Glutamatergic neuron (in vitro differentiated cells): ENCODE data around the gene MAP3K10. TPM values are rescaled to one million over a fixed set of nuclear protein-coding genes. Genes with fewer than 3 reads are reported as not detected.

ENCODE experiments used
- DNase-seq: peaks from one replicate; pipeline ENCODE4 v3.0.0; 2022
- H3K27ac Mint-ChIP-seq: one replicate; pipeline ENCODE4 v1.8.0; 2020; ENCODE audit warnings: mild to moderate bottlenecking, mixed read lengths, inconsistent platforms; ENCODE audit not compliant: unreplicated experiment
- H3K27me3 Mint-ChIP-seq: one replicate; pipeline ENCODE4 v1.8.0; 2020; ENCODE audit warnings: mild to moderate bottlenecking, moderate library complexity, mixed read lengths, inconsistent platforms; ENCODE audit not compliant: unreplicated experiment
- H3K36me3 Mint-ChIP-seq: one replicate; pipeline ENCODE4 v1.8.0; 2020; ENCODE audit warnings: mild to moderate bottlenecking, mixed read lengths, inconsistent platforms; ENCODE audit not compliant: unreplicated experiment
- H3K4me1 Mint-ChIP-seq: one replicate; pipeline ENCODE4 v1.8.0; 2020; ENCODE audit warnings: mild to moderate bottlenecking, low read depth, mixed read lengths, inconsistent platforms; ENCODE audit not compliant: unreplicated experiment
- H3K4me3 Mint-ChIP-seq: one replicate; pipeline ENCODE4 v1.8.0; 2020; ENCODE audit warnings: mild to moderate bottlenecking, mixed read lengths, inconsistent platforms; ENCODE audit not compliant: unreplicated experiment
- H3K9me3 Mint-ChIP-seq: one replicate; pipeline ENCODE4 v1.8.0; 2020; ENCODE audit warnings: mild to moderate bottlenecking, moderate library complexity, mixed read lengths, inconsistent platforms; ENCODE audit not compliant: unreplicated experiment
- CTCF ChIP-seq: fragments of 200-600 bp; sonication (generic); IDR thresholded peaks from one replicate; pipeline ENCODE4 v1.5.0; 2021; ENCODE audit not compliant: partially characterized antibody, unreplicated experiment
- total RNA-seq: library from RNA; stranded (reverse); fragmentation: NEBNext Ultra II Directional; extraction: Animal tissue kit (Norgen Biotek cat#: 25700); gene quantifications from one replicate; pipeline ENCODE4 v1.2.1, GENCODE V29; 2021; ENCODE audit not compliant: unreplicated experiment

The MAP3K10 gene
- total RNA-seq, 1 donor from 2014 or later, result 66.9 TPM

GRCh38 chr19:40213251-40213829 is 22.1 kb downstream of the MAP3K10 start:
- Mint-ChIP-seq H3K27ac (no peak overlapping the region), H3K4me3 (no peak overlapping the region), H3K36me3 (no peaks in the 10 kb centered on the region), H3K9me3 (peaks cover 5% of the 10 kb centered on the region), H3K27me3 (peaks cover 11% of the 10 kb centered on the region), H3K4me1 (no peaks in the 10 kb centered on the region)
- no peak for TF ChIP-seq CTCF
- no peak for DNase-seq

- Mint-ChIP-seq H3K27ac (no peak overlapping the region), H3K4me3 (no peak overlapping the region), H3K36me3 (no peaks in the 10 kb centered on the region), H3K9me3 (peaks cover 6% of the 10 kb centered on the region), H3K4me1 (peaks cover 1% of the 10 kb centered on the region), H3K27me3 (peaks cover 18% of the 10 kb centered on the region)
- TF ChIP-seq CTCF, result no peak
- no peak for DNase-seq
Observed at GRCh38 chr19:40213882-40214570, 22.8 kb downstream of the MAP3K10 start.

GRCh38 chr19:40214936-40215335 is 23.7 kb downstream of the MAP3K10 start:
- no peak overlapping the region for H3K4me3 Mint-ChIP-seq
- H3K4me1 Mint-ChIP-seq, result peaks cover 1% of the 10 kb centered on the region
- no peak overlapping the region for H3K27ac Mint-ChIP-seq
- no peak for TF ChIP-seq CTCF
- H3K9me3 Mint-ChIP-seq, result peaks cover 8% of the 10 kb centered on the region
- peaks cover 19% of the 10 kb centered on the region for H3K27me3 Mint-ChIP-seq
- DNase-seq, result no peak
- H3K36me3 Mint-ChIP-seq, result no peaks in the 10 kb centered on the region

GRCh38 chr19:40216013-40216776 is 25.0 kb downstream of the MAP3K10 start:
- H3K9me3 Mint-ChIP-seq, result peaks cover 5% of the 10 kb centered on the region
- no peak overlapping the region for H3K27ac Mint-ChIP-seq
- DNase-seq, result no peak
- TF ChIP-seq CTCF, result no peak
- H3K27me3 Mint-ChIP-seq, result peaks cover 25% of the 10 kb centered on the region
- peaks cover 1% of the 10 kb centered on the region for H3K4me1 Mint-ChIP-seq
- H3K36me3 Mint-ChIP-seq, result no peaks in the 10 kb centered on the region
- H3K4me3 Mint-ChIP-seq, result peak overlapping the region; percentile 47

- H3K4me3 Mint-ChIP-seq, result peak overlapping the region; percentile 47
- peaks cover 25% of the 10 kb centered on the region for H3K27me3 Mint-ChIP-seq
- H3K27ac Mint-ChIP-seq, result no peak overlapping the region
- peaks cover 5% of the 10 kb centered on the region for H3K9me3 Mint-ChIP-seq
- peaks cover 1% of the 10 kb centered on the region for H3K4me1 Mint-ChIP-seq
- DNase-seq, result no peak
- H3K36me3 Mint-ChIP-seq, result peaks cover under 1% of the 10 kb centered on the region
- TF ChIP-seq CTCF, result no peak
Observed at GRCh38 chr19:40216777-40217026, 25.5 kb downstream of the MAP3K10 start.
